Measurements from ENCODE around the gene ZNF705A. TPM values are rescaled to one million over a fixed set of nuclear protein-coding genes. Genes with fewer than 3 reads are reported as not detected.
"Not testable (repeated sequence)": the region's sequence is repeated elsewhere in the genome, so short reads cannot be mapped to it uniquely, and the experiment has no call there.

ZNF705A gene
- not detected for polyA plus RNA-seq
- long read RNA-seq, donor 1 = 0 reads
- long read RNA-seq, donor 2 = 0 reads
- long read RNA-seq, donor 3 = 0 reads
- long read RNA-seq, donor 4 = 0 reads
- long read RNA-seq, donor 5 = 0 reads
- long read RNA-seq, donor 6 = 0 reads
- long read RNA-seq, donor 7 = 0 reads
- long read RNA-seq, donor 8 = 0 reads
- long read RNA-seq, donor 9 = 0 reads
- long read RNA-seq, donor 10 = 0 reads

DNA sequence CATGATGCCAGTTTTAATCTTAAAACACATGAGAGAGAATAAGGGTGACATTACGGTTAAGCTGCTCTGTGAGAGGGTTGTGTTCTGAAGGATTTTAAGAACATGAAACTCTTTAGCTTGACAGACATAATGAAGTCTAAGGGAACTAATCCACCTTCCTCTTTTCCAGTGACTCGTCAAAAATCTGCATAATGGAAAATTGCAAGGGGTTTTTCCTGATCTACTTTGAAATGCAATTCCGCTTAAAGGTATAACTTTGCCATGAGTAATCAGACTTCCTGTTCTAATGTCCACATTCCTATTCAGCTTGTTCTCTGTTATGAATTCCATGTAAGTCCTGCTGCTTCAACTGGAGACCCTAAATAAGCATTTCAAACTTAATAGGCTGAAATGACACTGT lies at the start of gene ZNF705A:
Gene ZNF705A, plus strand, starts transcription at position 171 of the 400 bp plus-strand sequence. CDS start 15,611 bp downstream, outside the sequence.
- no peaks in the 10 kb centered on the region for H3K4me1 ChIP-seq (ENCODE audit: control insufficient read depth in 3 of 3, insufficient read depth in 2 of 3, low read depth in 1 of 3, low read length in 2 of 3)
- FAIRE-seq = no peak
- no peaks in the 10 kb centered on the region for H3K9me3 ChIP-seq (ENCODE audit: control insufficient read depth in 2 of 2, insufficient read depth in 1 of 2, low read depth in 1 of 2, low read length in 1 of 2)
- WGBS, 3 donors = 59 to 79% (median 68%) methylated on average over 3 of the region's 3 CpGs
- DNase-seq = no peak
- no peak within 1 kb of the TSS for H3K4me3 ChIP-seq (ENCODE audit: low read depth in 1 of 3, low read length in 3 of 3)
- H3K36me3 ChIP-seq (ENCODE audit: control insufficient read depth in 3 of 3, insufficient read depth in 2 of 3, low read depth in 1 of 3, low read length in 3 of 3) = no peaks in the 10 kb centered on the region
- no peak within 1 kb of the TSS for H3K27ac ChIP-seq (ENCODE audit: low read depth in 1 of 3, low read length in 2 of 3)
- H3K27me3 ChIP-seq (ENCODE audit: control insufficient read depth in 3 of 3, insufficient read depth in 3 of 3, low read length in 3 of 3) = no peaks in the 10 kb centered on the region

DNA sequence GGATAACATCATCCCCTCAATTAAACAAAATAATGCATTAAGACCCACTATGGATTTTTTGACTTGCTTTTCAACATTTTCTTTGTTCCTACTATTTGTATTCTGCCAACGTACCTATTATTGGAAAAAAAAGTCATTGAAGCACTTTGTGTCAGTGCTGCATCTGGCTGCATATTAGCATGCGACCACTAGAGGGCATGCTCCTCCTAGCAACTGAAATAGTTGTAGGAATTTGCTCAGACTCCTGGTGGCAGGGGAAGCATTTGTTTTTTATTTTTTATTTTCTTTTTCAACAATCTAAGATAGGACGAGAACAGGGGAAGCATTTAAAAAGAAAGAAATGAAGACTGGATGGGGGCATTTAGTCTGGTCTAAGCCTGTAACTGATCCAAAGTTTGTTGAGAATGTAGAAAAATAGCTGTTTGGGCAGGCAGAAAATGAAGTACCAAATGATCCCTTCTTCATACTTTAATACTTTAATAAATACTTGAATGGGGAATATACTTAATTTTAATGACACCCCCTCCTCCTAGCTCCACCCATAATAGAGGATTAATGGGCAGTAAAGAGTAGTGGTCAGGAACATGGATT lies 47.9 kb upstream of the ZNF705A start:
- no peak overlapping the region for H3K4me3 ChIP-seq (ENCODE audit: low read depth in 1 of 3, low read length in 3 of 3)
- no peaks in the 10 kb centered on the region for H3K9me3 ChIP-seq (ENCODE audit: control insufficient read depth in 2 of 2, insufficient read depth in 1 of 2, low read depth in 1 of 2, low read length in 1 of 2)
- H3K27ac ChIP-seq (ENCODE audit: low read depth in 1 of 3, low read length in 2 of 3) = no peak overlapping the region
- DNase-seq (peak; percentile 61 to 79), FAIRE-seq (peak; percentile 49)
- H3K27me3 ChIP-seq (ENCODE audit: control insufficient read depth in 3 of 3, insufficient read depth in 3 of 3, low read length in 3 of 3) = no peaks in the 10 kb centered on the region
- no peaks in the 10 kb centered on the region for H3K4me1 ChIP-seq (ENCODE audit: control insufficient read depth in 3 of 3, insufficient read depth in 2 of 3, low read depth in 1 of 3, low read length in 2 of 3)
- H3K36me3 ChIP-seq (ENCODE audit: control insufficient read depth in 3 of 3, insufficient read depth in 2 of 3, low read depth in 1 of 3, low read length in 3 of 3) = no peaks in the 10 kb centered on the region
- 0 to 1% (median 1%) methylated on average over 3 of the region's 3 CpGs for WGBS, 3 donors

DNA sequence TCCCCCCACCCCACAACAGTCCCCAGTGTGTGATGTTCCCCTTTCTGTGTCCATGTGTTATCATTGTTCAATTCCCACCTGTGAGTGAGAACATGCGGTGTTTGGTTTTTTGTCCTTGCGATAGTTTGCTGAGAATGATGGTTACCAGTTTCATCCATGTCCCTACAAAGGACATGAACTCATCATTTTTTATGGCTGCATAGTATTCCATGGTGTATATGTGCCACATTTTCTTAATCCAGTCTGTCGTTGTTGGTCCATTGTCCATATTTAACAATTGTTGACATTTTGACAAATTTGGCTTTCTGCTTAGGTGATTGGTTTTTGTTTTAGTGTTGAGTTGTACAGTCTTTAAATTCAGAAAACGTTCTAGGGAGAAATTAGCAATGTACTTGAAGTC lies 43.7 kb upstream of the ZNF705A start:
- FAIRE-seq; H3K36me3 ChIP-seq (ENCODE audit: control insufficient read depth in 3 of 3, insufficient read depth in 2 of 3, low read depth in 1 of 3, low read length in 3 of 3); H3K4me3 ChIP-seq (ENCODE audit: low read depth in 1 of 3, low read length in 3 of 3); H3K4me1 ChIP-seq (ENCODE audit: control insufficient read depth in 3 of 3, insufficient read depth in 2 of 3, low read depth in 1 of 3, low read length in 2 of 3); DNase-seq; H3K9me3 ChIP-seq (ENCODE audit: control insufficient read depth in 2 of 2, insufficient read depth in 1 of 2, low read depth in 1 of 2, low read length in 1 of 2); H3K27ac ChIP-seq (ENCODE audit: low read depth in 1 of 3, low read length in 2 of 3); H3K27me3 ChIP-seq (ENCODE audit: control insufficient read depth in 3 of 3, insufficient read depth in 3 of 3, low read length in 3 of 3): not testable (repeated sequence)
- 93 to 96% (median 95%) methylated on average over 4 of the region's 4 CpGs for WGBS, 3 donors

GRCh38 chr12:8120072-8120713 lies 36.6 kb upstream of the ZNF705A start:
- H3K27ac ChIP-seq (ENCODE audit: low read depth in 1 of 3, low read length in 2 of 3) = no peak overlapping the region
- H3K36me3 ChIP-seq (ENCODE audit: control insufficient read depth in 3 of 3, insufficient read depth in 2 of 3, low read depth in 1 of 3, low read length in 3 of 3) = no peaks in the 10 kb centered on the region
- no peaks in the 10 kb centered on the region for H3K9me3 ChIP-seq (ENCODE audit: control insufficient read depth in 2 of 2, insufficient read depth in 1 of 2, low read depth in 1 of 2, low read length in 1 of 2)
- no peak for FAIRE-seq
- H3K27me3 ChIP-seq (ENCODE audit: control insufficient read depth in 3 of 3, insufficient read depth in 3 of 3, low read length in 3 of 3) = no peaks in the 10 kb centered on the region
- no peak overlapping the region for H3K4me3 ChIP-seq (ENCODE audit: low read depth in 1 of 3, low read length in 3 of 3)
- 91 to 96% (median 95%) methylated on average over 4 of the region's 4 CpGs for WGBS, 3 donors
- H3K4me1 ChIP-seq (ENCODE audit: control insufficient read depth in 3 of 3, insufficient read depth in 2 of 3, low read depth in 1 of 3, low read length in 2 of 3) = no peaks in the 10 kb centered on the region
- DNase-seq = no peak

GRCh38 chr12:8123124-8123912 lies 33.5 kb upstream of the ZNF705A start, which contains the start of gene CLEC4A:
Gene CLEC4A (plus strand): TSS chr12:8123617. CDS start chr12:8123879, 262 bp downstream.
- Histone ChIP-seq H3K27ac (ENCODE audit: low read depth in 1 of 3, low read length in 2 of 3) (no peak within 1 kb of the TSS), H3K4me1 (ENCODE audit: control insufficient read depth in 3 of 3, insufficient read depth in 2 of 3, low read depth in 1 of 3, low read length in 2 of 3) (no peaks in the 10 kb centered on the region), H3K4me3 (ENCODE audit: low read depth in 1 of 3, low read length in 3 of 3) (peak within 1 kb of the TSS in 1 of 3 donors; percentile 5), H3K36me3 (ENCODE audit: control insufficient read depth in 3 of 3, insufficient read depth in 2 of 3, low read depth in 1 of 3, low read length in 3 of 3) (no peaks in the 10 kb centered on the region), H3K27me3 (ENCODE audit: control insufficient read depth in 3 of 3, insufficient read depth in 3 of 3, low read length in 3 of 3) (no peaks in the 10 kb centered on the region), H3K9me3 (ENCODE audit: control insufficient read depth in 2 of 2, insufficient read depth in 1 of 2, low read depth in 1 of 2, low read length in 1 of 2) (no peaks in the 10 kb centered on the region)
- DNase-seq (no peak), FAIRE-seq (no peak)
- 71 to 93% (median 81%) methylated on average over 5 of the region's 5 CpGs for WGBS, 3 donors

GRCh38 chr12:8127138-8127537 lies 29.7 kb upstream of the ZNF705A start:
- no peaks in the 10 kb centered on the region for H3K27me3 ChIP-seq (ENCODE audit: control insufficient read depth in 3 of 3, insufficient read depth in 3 of 3, low read length in 3 of 3)
- no peak overlapping the region for H3K4me3 ChIP-seq (ENCODE audit: low read depth in 1 of 3, low read length in 3 of 3)
- DNase-seq (no peak), FAIRE-seq (no peak)
- 68 to 74% (median 72%) methylated on average over 4 of the region's 4 CpGs for whole genome bisulfite sequencing, 3 donors
- H3K27ac ChIP-seq (ENCODE audit: low read depth in 1 of 3, low read length in 2 of 3) = no peak overlapping the region
- no peaks in the 10 kb centered on the region for H3K4me1 ChIP-seq (ENCODE audit: control insufficient read depth in 3 of 3, insufficient read depth in 2 of 3, low read depth in 1 of 3, low read length in 2 of 3)
- H3K36me3 ChIP-seq (ENCODE audit: control insufficient read depth in 3 of 3, insufficient read depth in 2 of 3, low read depth in 1 of 3, low read length in 3 of 3) = no peaks in the 10 kb centered on the region
- no peaks in the 10 kb centered on the region for H3K9me3 ChIP-seq (ENCODE audit: control insufficient read depth in 2 of 2, insufficient read depth in 1 of 2, low read depth in 1 of 2, low read length in 1 of 2)

- H3K36me3 ChIP-seq (ENCODE audit: control insufficient read depth in 3 of 3, insufficient read depth in 2 of 3, low read depth in 1 of 3, low read length in 3 of 3); DNase-seq; H3K9me3 ChIP-seq (ENCODE audit: control insufficient read depth in 2 of 2, insufficient read depth in 1 of 2, low read depth in 1 of 2, low read length in 1 of 2); H3K4me3 ChIP-seq (ENCODE audit: low read depth in 1 of 3, low read length in 3 of 3); H3K27ac ChIP-seq (ENCODE audit: low read depth in 1 of 3, low read length in 2 of 3); FAIRE-seq; H3K27me3 ChIP-seq (ENCODE audit: control insufficient read depth in 3 of 3, insufficient read depth in 3 of 3, low read length in 3 of 3); H3K4me1 ChIP-seq (ENCODE audit: control insufficient read depth in 3 of 3, insufficient read depth in 2 of 3, low read depth in 1 of 3, low read length in 2 of 3): not testable (repeated sequence)
- 91 to 92% (median 92%) methylated on average over 15 to 16 of the region's 18 CpGs for WGBS, 3 donors
Observed at GRCh38 chr12:8133636-8134397, 23.0 kb upstream of the ZNF705A start.

Data from small intestine (tissue), 16 donors.